Mesothelial cell of epicardium (in vitro differentiated cells): ENCODE data around the gene SUCNR1. TPM values are rescaled to one million over a fixed set of nuclear protein-coding genes. Genes with fewer than 3 reads are reported as not detected.
"Not testable (repeated sequence)": the region's sequence is repeated elsewhere in the genome, so short reads cannot be mapped to it uniquely, and the experiment has no call there.

ENCODE experiments used
- DNase-seq, 2 experiments: peaks; one replicate each; pipeline ENCODE4 v3.0.0; 2021; ENCODE audit warnings: low spot score in 2 of 2; ENCODE audit not compliant: unreplicated experiment in 2 of 2
- H3K27ac Mint-ChIP-seq: 2 replicates; pipeline ENCODE4 v1.8.0; 2021; ENCODE audit warnings: mixed read lengths
- H3K27me3 Mint-ChIP-seq: 2 replicates; pipeline ENCODE4 v1.8.0; 2021; ENCODE audit warnings: low read depth, mixed read lengths
- H3K36me3 Mint-ChIP-seq: 2 replicates; pipeline ENCODE4 v1.8.0; 2021; ENCODE audit warnings: mixed read lengths
- H3K4me1 Mint-ChIP-seq: 2 replicates; pipeline ENCODE4 v1.8.0; 2021; ENCODE audit warnings: mixed read lengths
- H3K4me3 Mint-ChIP-seq: 2 replicates; pipeline ENCODE4 v1.8.0; 2021; ENCODE audit warnings: mild to moderate bottlenecking, moderate library complexity, mixed read lengths
- H3K9me3 Mint-ChIP-seq: 2 replicates; pipeline ENCODE4 v1.8.0; 2021; ENCODE audit warnings: mixed read lengths
- CTCF ChIP-seq: fragments of 200-600 bp; sonication (generic); IDR thresholded peaks from one replicate; pipeline ENCODE4 v1.5.0; 2021; ENCODE audit warnings: antibody characterized with exemption; ENCODE audit not compliant: unreplicated experiment
- total RNA-seq: library from RNA; stranded (reverse); gene quantifications from 3 replicates; pipeline ENCODE4 v1.2.1, GENCODE V29; 2021

SUCNR1 gene
- total RNA-seq, 1 donor from 2014 or later: 0.13 TPM

DNA sequence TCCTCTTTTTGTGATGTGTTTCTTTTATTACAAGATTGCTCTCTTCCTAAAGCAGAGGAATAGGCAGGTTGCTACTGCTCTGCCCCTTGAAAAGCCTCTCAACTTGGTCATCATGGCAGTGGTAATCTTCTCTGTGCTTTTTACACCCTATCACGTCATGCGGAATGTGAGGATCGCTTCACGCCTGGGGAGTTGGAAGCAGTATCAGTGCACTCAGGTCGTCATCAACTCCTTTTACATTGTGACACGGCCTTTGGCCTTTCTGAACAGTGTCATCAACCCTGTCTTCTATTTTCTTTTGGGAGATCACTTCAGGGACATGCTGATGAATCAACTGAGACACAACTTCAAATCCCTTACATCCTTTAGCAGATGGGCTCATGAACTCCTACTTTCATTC is 7.7 kb downstream of the SUCNR1 start:
- no peak for DNase-seq
- peak overlapping the region; percentile 47 for H3K27ac Mint-ChIP-seq
- TF ChIP-seq CTCF: no peak
- no peak overlapping the region for H3K4me3 Mint-ChIP-seq
- H3K4me1 Mint-ChIP-seq: peaks cover 17% of the 10 kb centered on the region
- H3K36me3 Mint-ChIP-seq: peaks cover 2% of the 10 kb centered on the region
- no peaks in the 10 kb centered on the region for H3K27me3 Mint-ChIP-seq
- H3K9me3 Mint-ChIP-seq: peaks cover 5% of the 10 kb centered on the region

DNA sequence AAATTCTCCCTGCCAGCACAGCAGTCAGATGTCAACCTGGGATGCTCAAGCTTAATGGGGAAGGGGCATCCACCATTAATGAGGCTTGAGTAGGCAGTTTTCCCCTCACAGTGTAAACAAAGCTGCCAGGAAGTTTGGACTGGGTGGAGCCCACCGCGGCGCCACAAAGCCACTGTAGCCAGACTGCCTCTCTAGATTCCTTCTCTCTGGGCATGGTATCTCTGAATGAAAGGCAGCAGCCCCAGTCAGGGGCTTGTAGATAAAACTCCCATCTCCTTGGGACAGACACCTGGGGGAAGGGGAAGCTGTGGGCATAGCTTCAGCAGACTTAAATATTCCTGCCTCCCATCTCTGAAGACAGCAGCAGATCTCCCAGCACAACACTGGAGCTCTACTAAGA is 12.0 kb downstream of the SUCNR1 start:
- H3K27ac Mint-ChIP-seq, H3K36me3 Mint-ChIP-seq, DNase-seq, H3K4me3 Mint-ChIP-seq, H3K27me3 Mint-ChIP-seq: not testable (repeated sequence)
- Mint-ChIP-seq H3K4me1 (peaks cover 10% of the 10 kb centered on the region), H3K9me3 (peaks cover 10% of the 10 kb centered on the region)

- not testable (repeated sequence) for DNase-seq, H3K4me1 Mint-ChIP-seq, H3K27me3 Mint-ChIP-seq, H3K36me3 Mint-ChIP-seq, H3K4me3 Mint-ChIP-seq, H3K27ac Mint-ChIP-seq
- H3K9me3 Mint-ChIP-seq: peaks cover 10% of the 10 kb centered on the region
Measured at GRCh38 chr3:151887450-151888211, 14.2 kb downstream of the SUCNR1 start.

DNA sequence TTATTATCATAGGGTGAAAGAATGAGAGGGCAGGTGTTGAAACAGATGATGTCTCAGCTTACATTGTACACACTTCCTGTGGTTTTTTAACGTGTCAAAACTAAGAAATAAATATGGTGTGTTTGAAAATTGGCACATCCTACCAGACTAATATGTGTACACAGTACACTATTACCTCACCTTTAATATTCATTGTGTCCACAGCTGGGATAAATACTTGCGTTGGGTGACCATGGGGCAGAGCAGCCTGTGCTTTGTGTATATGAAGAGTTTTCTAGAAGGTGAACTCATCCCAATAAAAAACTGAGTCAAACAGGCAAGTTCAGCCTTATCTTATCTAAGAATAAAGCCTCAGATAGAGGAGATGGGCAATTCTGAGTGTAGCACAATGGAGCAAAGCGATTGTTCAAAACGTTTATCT is 17.3 kb downstream of the SUCNR1 start:
- Mint-ChIP-seq H3K4me1 (peaks cover 19% of the 10 kb centered on the region), H3K4me3 (no peak overlapping the region), H3K27ac (no peak overlapping the region), H3K36me3 (peaks cover 2% of the 10 kb centered on the region), H3K9me3 (peaks cover 10% of the 10 kb centered on the region), H3K27me3 (no peaks in the 10 kb centered on the region)
- no peak for TF ChIP-seq CTCF
- DNase-seq: no peak

- peaks cover 5% of the 10 kb centered on the region for H3K9me3 Mint-ChIP-seq
- TF ChIP-seq CTCF: no peak
- no peak for DNase-seq
- H3K27me3 Mint-ChIP-seq: no peaks in the 10 kb centered on the region
- peaks cover 28% of the 10 kb centered on the region for H3K4me1 Mint-ChIP-seq
- H3K4me3 Mint-ChIP-seq: no peak overlapping the region
- no peak overlapping the region for H3K27ac Mint-ChIP-seq
- peaks cover 2% of the 10 kb centered on the region for H3K36me3 Mint-ChIP-seq
Measured at GRCh38 chr3:151891721-151892120, 18.3 kb downstream of the SUCNR1 start.

GRCh38 chr3:151894219-151894618 is 20.8 kb downstream of the SUCNR1 start:
- H3K9me3 Mint-ChIP-seq: peaks cover 5% of the 10 kb centered on the region
- no peak overlapping the region for H3K27ac Mint-ChIP-seq
- no peak for TF ChIP-seq CTCF
- DNase-seq: no peak
- no peaks in the 10 kb centered on the region for H3K36me3 Mint-ChIP-seq
- no peak overlapping the region for H3K4me3 Mint-ChIP-seq
- no peaks in the 10 kb centered on the region for H3K27me3 Mint-ChIP-seq
- H3K4me1 Mint-ChIP-seq: peaks cover 34% of the 10 kb centered on the region
